Posterior vena cava (tissue), 2 donors: ENCODE results near the gene WDR81. TPM values are rescaled to one million over a fixed set of nuclear protein-coding genes. Genes with fewer than 3 reads are reported as not detected.
"Not testable (repeated sequence)": the region's sequence is repeated elsewhere in the genome, so short reads cannot be mapped to it uniquely, and the experiment has no call there.

ENCODE experiments used
- DNase-seq: peaks from one replicate; pipeline ENCODE4 v3.0.0-alpha.2; 2020; ENCODE audit warnings: low spot score
- intact Hi-C, 2 donors: fragments of 100-400 bp; cut with DNase I; formaldehyde crosslinking; loops; one replicate each; pipeline versions ENCODE4 v1.14.1 to v1.14.2; 2022 to 2023
- total RNA-seq, 2 donors: library from RNA; stranded (reverse); fragmentation: NEBNext Ultra II Directional; extraction: Animal tissue kit (Norgen Biotek cat#: 25700); gene quantifications; one replicate each; pipeline ENCODE4 v1.2.1, GENCODE V29; 2021
- donor health status: DM: yes; HTN: yes; CAD: no.
- donor health status: DM: yes; HTN: yes; CAD: no.

Gene WDR81
- total RNA-seq, 2 donors from 2014 or later, result 26.3 to 30.8 TPM

DNA sequence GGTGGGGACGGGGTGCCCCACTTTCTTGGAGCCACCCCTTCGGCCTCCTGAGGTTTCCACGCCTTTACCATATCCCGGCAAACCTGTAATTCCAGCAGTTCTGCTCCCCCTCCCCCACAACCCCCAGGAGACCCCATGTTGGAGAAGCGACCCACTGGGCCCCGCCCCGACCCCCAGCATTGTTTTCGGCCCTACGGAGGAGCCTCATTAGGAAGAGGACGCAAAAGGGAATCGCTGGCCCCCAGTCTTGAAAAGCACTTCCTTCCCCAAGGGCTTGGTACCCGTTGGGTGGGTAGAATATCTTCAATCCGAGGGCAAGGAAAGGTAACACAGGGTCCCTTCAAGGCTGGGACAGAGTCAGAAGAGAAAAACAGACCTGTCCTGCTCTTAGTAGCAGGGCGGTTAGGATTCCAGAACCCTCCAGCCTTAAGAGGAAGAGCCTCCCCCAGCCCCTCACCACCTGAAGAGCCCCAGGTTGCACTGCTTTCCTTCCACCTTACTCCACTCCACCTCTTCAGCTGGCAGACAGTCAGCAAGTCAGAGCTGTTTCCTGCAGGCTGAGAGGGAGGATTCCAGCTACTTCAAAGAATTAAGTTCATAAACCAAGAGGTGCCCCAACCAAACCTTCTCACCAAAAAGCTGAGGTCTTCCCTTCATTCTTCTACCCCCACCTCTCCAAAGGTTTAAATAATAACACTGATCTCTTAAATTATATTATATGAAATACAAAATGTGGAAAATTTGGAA lies 13.5 kb upstream of the WDR81 start:
- peak; percentile 83 for DNase-seq
- intact Hi-C loops, result loop anchor here in 1 of 2 donors (5.0 kb wide), 1 partner anchor 59 kb away; no protein-coding TSS in a partner anchor

DNA sequence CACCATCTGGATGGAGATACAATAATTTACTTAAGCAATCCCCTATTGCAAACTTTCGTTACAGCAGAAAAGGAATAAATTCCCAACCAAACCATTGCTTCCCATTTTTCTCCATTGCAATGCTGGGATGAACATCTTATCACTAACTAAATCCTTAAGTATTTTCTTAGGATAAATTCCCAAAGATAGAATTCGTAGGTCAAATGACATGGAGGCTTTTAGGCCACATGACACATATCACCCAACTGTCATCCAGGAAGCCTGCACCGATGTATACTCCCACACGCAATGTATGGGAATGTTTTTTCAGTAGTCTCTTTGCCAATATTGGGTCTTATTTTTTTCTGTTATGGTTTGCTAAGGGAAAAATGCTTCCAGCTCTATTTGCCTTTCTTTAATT lies 12.7 kb upstream of the WDR81 start:
- intact Hi-C loops, result loop anchor here in 1 of 2 donors (5.0 kb wide), 1 partner anchor 60 kb away; no protein-coding TSS in a partner anchor
- DNase-seq, result no peak

DNA sequence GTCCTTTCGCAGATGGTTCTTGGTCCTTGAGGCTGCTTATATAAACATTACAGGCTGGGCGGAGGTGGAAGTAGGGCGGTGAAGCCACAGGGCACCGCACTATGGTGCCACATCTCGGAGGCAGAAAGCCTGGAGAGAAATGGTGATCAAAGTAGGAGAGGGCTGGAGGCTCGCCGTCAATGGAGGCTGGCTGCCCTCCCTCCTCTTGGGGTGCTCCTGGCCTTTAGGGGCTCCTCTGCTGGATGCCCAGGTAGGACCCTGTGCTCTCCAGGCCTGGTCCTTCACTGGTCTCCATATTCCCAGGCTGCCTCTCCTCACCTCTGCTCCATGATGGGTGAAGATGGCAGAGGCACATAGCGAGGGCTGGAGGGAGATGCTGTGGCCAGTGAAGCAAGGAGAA lies 12.2 kb upstream of the WDR81 start:
- DNase-seq, result no peak
- intact Hi-C loops, result loop anchor here in 1 of 2 donors (5.0 kb wide), 1 partner anchor 60 kb away; no protein-coding TSS in a partner anchor

DNA sequence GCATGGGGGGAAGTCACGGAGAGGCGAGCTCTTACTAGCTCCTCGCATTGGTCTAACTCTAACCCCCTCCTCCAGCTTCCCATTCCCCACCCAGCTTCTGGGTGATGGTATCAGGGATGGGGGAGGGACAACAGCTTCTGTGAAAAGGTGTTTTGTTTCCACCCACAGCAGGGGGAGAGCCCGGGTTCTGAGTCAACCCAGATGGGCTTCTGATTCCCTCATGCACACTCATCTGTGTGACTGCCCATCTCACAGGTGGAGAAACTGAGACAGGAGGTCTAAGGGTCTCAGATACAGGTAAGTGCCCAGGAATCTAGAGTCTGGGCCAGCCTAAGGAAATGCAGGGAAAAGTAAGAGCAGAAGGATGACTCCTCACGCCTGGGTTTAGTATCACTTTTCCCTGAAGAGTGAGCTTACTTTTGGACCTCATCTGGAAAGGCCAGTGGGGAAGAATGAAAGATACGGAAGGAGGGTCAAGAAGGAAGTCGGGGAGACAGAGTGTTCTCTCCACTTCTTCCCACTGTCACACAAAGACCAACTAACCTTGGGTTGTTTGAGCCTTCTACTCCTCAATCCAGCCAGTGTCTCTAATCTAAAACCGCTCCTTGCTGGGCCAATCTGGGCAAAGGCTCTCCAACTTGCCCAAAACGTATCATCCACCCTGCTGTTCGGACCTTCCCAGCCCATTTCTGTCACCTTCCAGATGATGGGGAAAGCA lies 11.2 kb upstream of the WDR81 start:
- no peak for DNase-seq
- intact Hi-C loops, result loop anchor here in 1 of 2 donors (5.0 kb wide), 1 partner anchor 61 kb away; no protein-coding TSS in a partner anchor

DNA sequence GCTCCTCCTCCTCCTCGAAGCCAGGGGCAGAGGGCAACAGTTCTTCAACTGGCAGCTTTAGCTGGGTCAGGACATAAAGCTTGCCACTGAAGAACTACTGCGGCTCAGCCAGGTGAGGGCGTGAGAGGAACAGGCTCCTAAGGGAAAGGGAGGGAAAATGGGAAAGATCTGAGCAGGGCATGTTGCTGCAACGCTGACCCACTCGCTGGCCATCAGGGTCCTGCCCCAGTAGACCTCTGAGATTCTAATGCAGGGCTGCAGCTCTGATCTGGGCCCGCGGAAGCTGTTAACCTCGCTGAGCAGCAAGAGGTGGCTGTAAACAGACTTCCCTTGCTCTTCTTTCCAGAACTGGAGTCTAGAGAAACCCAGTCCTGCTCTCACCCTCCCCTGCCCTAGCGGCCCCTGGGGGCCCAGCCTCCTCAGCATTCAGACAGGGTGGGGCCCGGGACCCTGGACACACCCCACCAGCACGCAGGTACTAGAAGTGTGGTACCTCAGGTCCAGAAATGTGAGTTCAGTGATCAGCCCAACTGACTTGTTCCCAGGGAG lies 10.6 kb upstream of the WDR81 start:
- intact Hi-C loops, result loop anchor here in 1 of 2 donors (5.0 kb wide), 1 partner anchor 62 kb away; no protein-coding TSS in a partner anchor
- DNase-seq, result peak; percentile 84

DNA sequence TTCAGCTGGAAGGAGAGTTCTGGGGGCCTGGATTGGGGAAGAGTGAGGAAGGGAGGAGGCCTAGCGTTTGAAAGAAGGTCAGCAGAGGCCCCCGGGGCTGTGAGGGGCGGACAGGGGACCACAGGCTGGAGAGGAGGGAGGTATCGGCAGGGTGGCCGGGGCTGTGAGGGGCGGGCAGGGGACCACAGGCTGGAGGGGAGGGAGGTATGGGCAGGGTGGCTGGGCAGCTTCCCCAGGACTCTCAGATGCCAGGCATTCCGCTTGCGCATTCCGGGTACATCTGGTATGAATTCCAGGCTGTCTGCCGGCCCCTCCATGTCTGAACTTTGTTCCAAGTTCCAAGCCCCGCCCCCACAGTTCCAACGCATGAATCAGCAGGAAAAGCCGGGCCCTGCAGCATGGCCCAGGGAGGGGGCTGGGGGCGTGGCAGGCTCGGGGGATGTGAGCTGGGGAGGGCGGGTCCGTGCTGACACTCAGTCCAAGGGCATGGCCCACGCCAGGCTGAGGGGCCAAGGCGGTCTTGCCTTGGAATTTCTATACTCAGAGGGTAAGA lies 10.0 kb upstream of the WDR81 start:
- intact Hi-C loops, result loop anchor here in 1 of 2 donors (5.0 kb wide), 1 partner anchor 62 kb away; no protein-coding TSS in a partner anchor
- DNase-seq, result peak; percentile 99

- peak; percentile 97 for DNase-seq
- intact Hi-C loops, result loop anchor here (5.0 kb wide), 2 partner anchors 63 to 552 kb away; no protein-coding TSS in a partner anchor
These were observed 9.3 kb upstream of the WDR81 start for GRCh38 chr17:1714980-1715802.

- intact Hi-C loops, result loop anchor here in 1 of 2 donors (2.0 to 5.0 kb wide), 2 partner anchors 49 to 552 kb away; no protein-coding TSS in a partner anchor
These were observed 8.8 kb upstream of the WDR81 start for GRCh38 chr17:1715803-1716075.

DNA sequence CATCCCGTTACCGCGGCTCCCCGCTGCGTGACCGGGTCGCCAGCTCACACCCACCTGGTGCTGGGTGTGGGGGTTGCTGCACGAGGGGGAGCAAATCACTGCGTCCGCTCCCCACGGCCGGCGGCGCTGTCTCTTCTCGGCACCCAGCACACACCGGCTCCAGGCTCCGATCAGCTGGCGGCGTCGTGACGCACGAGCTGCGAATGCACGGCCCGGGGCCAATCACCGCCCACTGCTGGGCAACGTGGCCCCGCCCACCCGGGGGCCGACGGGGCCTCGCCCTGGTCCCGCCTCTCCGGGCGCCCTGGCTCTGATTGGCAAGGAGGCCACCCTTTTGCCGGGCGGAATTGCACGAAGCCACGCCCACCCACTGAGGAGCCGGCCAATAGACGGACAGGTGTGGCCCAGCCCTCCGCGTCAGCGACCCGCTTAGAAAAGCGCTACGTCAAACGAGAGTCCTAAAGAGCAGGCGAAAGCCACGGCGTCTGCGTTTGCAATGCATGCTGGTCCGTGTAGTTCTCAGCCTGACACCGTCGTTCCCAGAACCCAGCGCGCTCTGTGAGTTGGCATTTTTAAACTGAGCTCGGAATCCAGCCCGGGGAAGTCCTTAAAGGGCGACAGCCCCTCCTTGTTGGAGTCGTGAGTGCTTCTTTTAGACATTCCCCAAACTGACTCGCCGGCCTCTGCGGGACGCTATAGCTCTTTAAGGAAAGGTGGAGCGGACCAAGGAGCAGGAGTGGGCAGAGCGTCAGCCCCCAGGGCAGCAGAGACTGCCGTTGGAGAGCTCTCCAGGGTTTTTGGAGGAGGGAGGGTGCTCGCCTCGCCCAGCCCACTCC lies 8.2 kb upstream of the WDR81 start:
- intact Hi-C loops, result loop anchor here in 1 of 2 donors (2.0 to 5.0 kb wide), 2 partner anchors 49 to 551 kb away; no protein-coding TSS in a partner anchor

More at GRCh38 chr17:1715803-1716075, 8.8 kb upstream of the WDR81 start:
- DNase-seq, result no peak

DNA sequence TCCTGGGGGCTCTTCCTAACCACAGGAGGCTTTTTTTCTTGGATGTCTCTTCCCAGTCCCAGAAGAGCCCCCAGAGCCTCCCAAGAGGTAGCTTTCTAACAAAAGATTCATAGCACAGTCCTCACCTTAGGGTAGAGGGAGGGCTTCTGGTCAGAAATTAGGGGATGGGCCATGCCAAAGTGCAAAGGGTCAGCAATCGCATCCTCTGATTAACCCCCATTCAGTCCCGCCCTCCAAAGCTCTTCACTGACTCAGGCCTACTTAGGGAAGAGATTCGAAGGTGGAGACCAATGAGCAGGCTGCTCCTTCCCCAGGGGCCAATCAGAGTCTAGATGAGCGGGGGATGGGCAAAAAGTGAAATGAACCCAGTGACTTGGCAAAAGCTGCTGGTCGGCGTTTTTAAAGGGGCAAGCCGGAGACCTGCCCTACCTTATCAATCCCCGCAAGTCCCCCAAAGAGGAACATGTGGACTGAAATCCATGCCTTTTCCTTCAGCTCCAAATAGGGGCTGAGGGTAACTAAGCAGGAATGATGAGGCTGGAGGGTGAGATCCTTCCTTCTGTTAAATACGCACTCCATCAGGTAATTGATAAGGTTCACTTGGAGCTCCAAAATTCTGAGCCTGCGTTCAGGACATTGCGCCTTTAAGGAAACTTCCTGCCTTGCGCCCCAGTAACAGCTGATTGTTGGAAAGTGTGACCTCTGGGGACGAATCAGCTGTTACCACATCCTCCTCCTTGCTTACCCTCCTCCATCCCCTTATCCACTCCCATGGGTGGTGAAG lies 7.4 kb upstream of the WDR81 start:
- intact Hi-C loops, result loop anchor here in 1 of 2 donors (2.0 to 5.0 kb wide), 2 partner anchors 50 to 550 kb away; no protein-coding TSS in a partner anchor
- peak; percentile 96 for DNase-seq

More for the DNA sequence above, 8.2 kb upstream of the WDR81 start:
- DNase-seq, result peak; percentile 100

DNA sequence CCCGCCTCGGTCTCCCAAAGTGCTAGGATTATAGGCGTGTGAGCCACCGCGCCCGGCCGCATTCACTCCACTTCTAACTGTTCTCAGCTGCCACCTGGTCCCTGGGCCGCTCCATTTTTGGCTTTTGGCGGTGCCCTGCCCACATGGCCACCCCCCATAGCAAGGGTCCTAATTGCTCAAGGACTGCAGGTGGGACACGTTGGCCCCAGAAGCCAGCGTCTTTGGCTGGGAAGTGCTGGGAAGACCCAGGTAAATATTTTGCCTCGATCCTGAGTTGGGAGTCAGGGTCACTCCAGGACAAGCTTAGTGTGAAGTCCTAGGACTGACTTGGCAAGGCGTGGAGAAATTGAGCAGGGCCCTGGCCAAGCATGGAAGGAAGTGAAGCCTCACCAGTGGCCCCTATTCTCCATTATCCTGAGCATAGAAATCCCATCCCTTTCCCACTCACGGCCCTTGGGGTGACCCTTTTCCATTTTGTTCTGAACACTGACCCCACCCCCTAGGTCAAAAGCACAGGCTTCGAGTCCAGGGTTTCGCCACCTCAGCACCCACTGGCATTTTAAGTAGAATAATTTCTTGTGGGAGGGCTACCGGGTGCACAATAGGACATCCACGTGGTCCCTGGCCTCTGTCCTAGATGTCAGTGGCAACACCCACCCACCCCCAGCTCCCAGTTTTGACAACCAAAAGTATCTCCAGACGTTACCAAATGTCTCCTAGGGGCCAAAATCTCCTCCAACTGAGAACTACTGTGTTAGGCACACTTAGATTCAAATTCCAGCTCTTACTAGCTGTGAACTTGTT lies 5.9 kb upstream of the WDR81 start:
- DNase-seq, result peak; percentile 82
- intact Hi-C loops, result loop anchor here in 1 of 2 donors (5.0 kb wide), 1 partner anchor 549 kb away; no protein-coding TSS in a partner anchor

DNA sequence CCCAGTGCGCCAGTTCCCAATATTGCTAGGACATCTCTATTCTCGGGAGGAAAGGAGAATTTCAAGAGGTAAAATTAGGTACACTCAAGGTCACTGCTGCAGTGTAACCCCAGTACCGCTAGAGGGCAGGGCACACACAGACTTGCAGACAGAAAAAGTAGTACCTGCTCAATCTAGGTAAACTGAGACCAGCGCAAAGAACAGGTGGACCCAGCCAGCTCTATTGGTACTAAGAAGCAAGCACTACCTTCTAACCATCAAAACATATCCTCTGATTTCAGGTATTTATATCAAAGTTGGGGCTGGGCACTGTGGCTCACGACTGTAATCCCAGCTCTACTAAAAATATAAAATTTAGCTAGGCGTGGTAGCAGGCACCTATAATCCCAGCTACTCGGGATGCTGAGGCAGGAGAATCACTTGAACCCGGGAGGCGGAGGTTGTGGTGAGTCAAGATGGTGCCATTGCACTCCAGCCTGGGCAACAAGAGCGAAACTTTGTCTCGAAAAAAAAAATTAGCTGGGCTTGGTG lies 3.6 kb upstream of the WDR81 start:
- intact Hi-C loops, result loop anchor here in 1 of 2 donors (2.0 to 10.0 kb wide), 2 partner anchors 64 to 144 kb away; no protein-coding TSS in a partner anchor
- peak; percentile 85 for DNase-seq

DNA sequence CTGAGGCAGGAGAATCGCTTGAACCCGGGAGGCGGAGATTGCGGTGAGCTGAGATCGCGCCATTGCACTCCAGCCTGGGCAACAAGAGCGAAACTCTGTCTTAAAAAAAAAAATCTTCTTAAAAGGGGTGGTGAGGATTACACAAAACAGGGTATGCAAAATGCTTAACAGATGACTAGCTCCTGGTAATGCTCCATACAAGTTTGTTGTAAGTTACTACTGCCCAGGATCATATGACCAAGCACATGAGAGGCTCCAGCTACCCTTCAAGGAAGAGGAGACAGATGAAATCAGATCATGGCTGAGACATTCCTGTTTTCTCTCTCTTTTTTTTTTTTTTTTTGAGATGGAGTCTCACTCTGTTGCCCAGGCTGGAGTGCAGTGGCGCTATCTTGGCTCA lies 2.5 kb upstream of the WDR81 start:
- DNase-seq, result not testable (repeated sequence)
- intact Hi-C loops, result loop anchor here in 1 of 2 donors (10.0 kb wide), 1 partner anchor 143 kb away; no protein-coding TSS in a partner anchor

DNA sequence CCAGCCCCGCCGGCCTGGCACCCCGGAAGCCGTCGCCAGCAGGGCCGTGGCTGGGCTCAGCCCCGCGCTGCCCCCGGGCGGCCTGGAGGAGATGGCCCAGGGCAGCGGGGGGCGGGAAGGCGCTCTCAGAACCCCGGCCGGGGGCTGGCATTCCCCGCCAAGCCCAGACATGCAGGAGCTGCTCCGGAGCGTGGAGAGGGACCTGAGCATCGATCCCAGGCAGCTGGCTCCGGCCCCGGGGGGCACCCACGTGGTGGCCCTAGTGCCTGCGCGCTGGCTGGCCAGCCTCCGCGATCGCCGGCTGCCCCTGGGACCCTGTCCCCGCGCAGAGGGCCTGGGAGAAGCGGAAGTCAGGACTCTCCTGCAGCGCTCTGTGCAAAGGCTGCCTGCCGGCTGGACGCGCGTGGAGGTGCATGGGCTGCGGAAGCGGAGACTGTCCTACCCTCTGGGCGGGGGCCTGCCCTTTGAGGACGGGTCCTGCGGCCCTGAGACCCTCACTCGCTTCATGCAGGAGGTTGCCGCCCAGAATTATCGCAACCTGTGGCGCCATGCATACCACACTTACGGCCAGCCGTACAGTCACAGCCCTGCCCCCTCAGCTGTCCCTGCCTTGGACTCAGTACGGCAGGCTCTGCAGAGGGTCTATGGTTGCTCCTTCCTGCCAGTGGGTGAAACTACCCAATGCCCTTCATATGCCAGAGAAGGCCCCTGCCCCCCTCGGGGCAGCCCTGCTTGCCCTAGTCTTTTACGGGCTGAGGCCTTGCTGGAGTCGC lies 551 bp downstream of the WDR81 start:
- peak; percentile 82 for DNase-seq
- intact Hi-C loops, result loop anchor here (2.0 to 10.0 kb wide), 3 partner anchors 38 to 140 kb away; partner anchors contain the start of gene SERPINF1 (in 1 of the 2)
